C1 segment of cervical spinal cord (tissue), 14 donors: ENCODE measurements around the gene NACC2.
"Not testable (repeated sequence)": the region's sequence is repeated elsewhere in the genome, so short reads cannot be mapped to it uniquely, and the experiment has no call there.

Source experiments
- DNase-seq, 14 donors: peaks; one replicate each; lab custom pipeline; 2025; lab: John Stamatoyannopoulos, UW

NACC2 gene

DNA sequence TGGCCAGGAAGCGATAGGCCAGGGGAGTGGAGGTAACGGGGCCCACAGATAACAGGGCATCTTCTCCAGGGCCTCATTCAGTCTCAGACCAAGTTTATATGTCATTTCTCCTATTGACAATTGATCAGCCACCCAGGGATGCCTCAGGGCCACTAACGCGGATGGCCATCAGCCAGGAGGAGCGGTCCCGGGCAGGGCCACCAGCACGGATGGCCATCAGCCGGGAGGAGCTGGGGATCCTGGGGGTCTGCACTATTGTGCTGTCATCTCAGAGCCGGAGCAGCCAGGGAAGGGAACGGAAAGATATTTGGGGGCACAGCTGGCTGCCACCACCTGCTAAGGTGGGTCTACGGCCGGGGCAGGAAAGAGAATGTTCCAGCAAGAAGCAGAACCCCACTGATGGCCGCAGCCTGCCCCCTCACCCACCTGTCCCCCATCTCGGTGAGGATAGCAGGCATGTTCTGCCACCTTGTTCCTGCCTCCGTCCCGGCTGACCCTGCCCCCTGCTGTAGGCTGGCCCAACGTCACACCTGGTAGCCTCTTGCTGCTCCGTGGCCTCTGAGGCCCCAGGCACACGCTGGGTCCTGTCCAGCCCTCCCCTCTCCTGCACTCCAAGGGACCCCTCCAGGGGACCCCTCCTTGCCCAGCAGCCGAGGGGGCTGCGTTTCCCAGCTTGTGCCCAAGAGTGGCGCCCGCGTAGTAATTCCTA, 112.4 kb downstream of the NACC2 start:
- DNase-seq: peak in 1 of 14 donors; percentile 8

DNA sequence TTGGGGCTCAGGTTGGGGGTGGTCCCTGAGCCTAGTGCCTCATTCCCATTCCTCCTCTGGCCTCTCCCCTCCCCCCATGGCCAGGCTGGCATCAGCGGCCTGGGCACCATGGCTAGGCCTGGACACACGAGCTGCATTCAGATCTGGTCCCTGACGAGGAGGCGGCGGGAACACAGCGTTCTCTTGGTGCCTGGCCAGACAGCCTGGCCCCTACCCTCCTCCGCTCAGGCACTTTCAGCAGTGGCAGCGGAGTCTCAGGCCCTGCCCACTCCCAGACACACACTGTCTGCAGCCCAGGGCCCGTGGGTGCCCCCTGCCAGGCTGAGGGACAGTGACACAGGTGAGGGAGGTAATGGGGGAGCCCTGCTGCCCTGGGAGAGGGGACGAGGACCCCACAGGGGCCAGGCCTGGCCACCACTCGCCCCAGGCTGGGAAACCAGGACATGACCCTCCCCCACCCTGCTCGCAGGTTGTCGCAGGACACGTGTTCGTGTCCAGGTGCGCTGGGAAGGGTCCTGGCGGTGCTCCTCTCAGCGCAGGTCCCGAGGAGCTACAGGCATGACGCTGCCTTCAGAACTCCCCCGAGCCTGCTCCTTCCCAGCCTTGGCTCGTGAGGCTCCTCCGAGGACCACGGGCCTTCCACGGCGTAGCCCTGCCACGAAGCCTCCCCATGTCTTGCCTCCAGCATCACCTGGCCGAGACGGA, 114.0 kb downstream of the NACC2 start:
- peak in 12 of 14 donors; percentile 30 to 87 (median 72) for DNase-seq

DNA sequence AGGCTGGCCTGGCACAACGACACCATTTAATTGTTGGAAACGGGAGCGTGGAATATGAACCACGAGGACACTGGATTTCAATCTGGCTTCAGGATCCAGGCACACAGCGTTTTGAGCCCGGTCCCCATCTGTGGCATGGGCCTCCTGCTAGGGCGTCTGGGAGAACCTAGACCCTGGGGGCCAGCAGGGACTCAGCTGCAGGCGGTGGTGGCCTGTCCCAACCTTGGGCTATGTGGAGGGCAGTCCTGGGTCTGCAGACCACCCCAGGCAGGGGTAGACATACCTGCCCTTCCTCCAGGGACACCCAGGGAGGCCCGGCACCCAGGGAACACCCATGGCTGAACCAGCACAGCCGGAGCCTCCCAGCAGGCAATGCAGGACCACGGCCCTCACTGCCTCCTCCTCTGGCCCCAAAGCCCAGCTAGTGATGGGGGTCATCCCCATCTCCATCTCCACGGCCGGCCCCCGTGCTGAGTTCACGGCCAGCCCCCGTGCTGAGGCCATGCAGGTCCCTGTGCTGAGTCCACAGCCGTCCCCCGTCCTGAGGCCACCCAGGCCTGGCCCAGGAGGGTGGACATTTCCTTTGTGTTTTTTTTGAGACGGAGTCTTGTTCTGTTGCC, 115.4 kb downstream of the NACC2 start:
- no peak for DNase-seq

DNA sequence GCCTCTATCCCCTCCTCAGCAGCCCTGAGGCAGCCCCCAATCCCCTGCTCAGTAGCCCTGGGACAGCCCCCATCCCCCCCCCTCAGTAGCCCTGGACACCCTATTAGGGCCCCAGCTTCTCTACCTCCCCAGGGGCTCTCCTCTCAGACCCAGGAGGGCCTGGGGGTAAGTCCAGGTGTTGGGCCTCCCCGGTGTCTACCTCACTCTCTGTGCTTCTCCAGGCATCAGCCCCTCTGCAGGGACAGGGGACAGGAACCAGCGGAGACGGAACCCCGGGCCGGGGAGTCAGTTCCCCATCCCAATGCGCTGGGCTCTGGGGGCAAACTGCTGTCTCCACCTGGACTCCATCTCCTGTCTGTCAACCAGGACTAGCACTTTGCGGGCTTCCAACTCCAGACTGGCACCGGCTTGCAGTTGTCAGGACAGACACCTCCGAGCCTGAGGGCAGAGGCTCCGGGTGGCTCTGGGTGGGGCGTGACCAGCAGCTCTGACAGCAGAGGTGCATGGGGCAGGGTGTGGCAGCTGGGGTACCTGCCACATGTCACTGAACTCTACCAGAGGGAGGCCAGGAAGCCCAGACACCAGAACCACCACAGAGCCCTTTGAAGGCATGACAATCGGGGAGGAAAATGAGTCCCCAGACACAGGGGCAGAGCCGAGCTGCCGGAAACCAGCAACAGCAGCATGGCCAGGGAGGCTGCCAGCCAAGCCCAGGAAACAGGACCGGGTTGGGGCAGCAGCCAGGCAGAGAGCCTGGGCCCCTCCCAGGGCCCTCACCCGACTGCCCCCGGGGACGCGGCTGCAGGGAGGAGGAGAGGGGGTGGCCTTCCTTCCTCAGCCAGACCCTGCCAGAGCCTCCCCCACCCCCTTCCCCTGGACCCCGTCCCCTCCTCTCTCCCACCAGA, 116.2 kb downstream of the NACC2 start:
- peak in 9 of 14 donors; percentile 20 to 68 (median 34) for DNase-seq

DNA sequence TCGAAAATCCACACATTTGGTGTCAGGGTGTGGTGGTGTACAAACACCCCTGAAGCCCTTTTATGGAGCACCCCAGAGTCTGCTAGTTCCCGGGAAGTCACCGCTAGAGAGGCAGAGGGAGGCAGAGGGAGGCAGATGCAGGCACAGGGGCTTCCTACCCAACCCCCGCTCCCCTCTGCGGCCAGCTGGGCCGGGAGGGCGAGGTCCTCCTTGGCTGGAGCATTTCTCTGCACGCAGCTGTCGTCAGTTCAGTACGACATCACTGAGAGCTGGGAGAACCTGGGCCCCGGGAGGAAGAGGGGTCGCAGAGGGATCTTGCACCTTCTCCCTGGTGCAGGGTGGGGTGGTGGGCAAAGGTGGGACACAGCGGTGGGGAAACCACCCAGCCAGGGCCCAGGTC, 118.1 kb downstream of the NACC2 start:
- no peak for DNase-seq

DNA sequence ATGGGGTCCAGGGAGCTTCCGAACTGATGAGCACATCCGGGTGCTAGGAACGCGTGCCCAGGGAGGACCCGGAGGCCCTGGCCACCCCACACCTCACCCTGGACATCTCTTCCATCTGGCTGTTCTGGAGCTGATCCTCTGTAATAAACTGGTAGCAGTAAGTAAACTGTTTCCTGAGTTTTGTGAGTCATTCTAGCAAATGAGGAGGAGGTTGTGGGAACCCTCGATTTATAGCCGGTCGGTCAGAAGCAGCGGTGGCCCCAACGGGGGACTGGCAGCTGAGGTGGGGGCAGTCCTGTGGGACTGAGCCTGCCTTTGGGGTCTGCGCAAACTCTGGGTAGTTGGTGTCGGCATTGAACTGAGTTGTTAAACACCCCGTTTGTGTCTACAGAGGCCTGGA, 118.6 kb downstream of the NACC2 start:
- no peak for DNase-seq

DNA sequence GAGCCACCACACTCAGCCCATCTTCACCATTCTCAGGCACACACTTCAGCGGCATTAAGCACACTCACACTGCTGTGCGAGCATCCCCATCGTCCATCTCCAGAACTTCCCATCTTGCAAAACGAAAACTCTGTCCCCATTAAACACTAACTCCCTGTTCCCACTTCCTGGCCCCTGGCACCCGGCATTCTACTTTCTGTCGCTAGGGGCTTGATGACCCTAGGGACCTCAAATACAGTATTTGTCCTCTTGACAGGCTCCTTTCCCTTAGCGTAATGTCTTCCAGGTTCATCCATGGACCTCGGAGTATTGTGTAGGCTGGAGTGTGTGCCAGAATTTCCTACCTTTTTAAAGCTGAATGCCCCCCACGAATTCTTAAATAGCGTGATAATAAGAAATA, 119.3 kb downstream of the NACC2 start:
- DNase-seq: no peak

DNA sequence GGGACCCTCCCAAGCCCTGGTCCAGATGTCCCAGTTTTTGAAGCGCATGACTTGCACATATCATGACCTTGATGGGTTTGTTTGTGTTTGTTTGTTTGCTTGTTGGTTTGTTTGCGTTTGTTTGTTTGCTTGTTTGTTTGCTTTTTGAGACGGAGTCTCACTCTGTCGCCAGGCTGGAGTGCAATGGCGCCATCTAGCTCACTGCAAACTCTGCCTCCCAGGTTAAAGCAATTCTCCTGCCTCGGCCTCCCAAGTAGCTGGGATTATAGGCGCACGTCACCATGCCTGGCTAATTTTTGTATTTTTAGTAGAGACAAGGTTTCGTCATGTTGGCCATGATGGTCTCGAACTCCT, 120.9 kb downstream of the NACC2 start:
- no peak for DNase-seq

DNA sequence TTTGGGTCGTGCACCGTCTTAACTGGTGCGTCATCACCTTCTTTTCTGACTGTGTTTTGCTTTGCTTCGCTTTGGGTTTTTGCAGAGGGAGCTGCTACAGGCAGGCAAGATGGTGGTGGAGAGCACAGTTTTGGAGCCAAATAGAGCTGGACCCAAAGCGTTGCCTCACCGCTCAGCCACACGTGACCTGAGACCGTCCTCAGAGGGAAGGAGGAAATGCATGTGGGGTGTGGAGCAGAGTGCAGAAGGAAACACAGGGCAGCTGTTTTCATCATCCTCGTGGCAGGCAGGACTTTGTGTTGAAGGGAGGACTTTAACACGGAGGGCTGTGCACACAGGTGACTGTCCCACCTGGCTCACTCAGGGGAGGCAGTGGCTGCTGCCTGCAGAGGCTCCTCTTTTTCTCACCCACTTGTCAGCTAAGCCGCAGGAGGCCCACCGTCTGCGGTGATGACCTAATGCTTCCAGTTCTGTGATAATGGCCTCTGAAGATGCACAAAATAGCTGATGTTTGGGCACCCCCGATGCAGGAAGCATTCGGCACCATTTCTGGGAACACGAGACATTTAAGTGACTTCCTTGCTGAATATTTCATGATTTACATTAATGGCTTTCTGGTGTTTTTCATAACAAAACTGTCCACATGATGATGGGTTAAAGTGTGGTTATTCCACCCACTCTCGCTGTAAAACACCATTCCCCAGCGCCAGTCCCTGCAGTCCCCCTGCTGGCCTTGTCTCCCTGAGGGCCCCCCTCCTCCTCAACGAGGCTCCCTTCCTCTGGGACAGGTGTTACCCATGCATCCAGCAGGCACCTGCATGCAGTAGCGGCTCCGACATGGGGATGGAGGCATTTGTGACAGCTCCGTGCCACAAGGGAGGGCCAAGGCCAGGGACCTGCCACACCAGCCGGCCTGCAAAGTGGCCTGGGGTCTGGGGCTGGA, 121.5 kb downstream of the NACC2 start:
- no peak for DNase-seq

DNA sequence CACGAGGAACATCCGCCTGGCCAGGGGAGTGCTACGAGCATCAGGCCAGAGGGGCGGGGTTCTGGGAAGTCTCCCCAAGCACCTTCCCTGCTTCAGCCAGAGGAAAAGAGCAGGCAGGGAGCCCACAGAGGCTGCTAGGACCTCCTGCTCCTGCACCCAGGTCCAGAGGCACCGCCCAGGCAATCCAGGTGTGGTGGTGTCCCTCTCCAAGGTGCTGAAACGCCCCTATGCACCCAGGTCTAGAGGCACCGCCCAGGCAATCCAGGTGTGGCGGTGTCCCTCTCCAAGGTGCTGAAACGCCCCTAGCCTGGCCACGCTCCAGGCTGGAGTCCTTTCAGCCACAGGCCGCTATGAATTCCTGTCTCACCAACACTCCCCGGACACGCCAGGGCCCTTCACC, 123.2 kb downstream of the NACC2 start:
- no peak for DNase-seq

DNA sequence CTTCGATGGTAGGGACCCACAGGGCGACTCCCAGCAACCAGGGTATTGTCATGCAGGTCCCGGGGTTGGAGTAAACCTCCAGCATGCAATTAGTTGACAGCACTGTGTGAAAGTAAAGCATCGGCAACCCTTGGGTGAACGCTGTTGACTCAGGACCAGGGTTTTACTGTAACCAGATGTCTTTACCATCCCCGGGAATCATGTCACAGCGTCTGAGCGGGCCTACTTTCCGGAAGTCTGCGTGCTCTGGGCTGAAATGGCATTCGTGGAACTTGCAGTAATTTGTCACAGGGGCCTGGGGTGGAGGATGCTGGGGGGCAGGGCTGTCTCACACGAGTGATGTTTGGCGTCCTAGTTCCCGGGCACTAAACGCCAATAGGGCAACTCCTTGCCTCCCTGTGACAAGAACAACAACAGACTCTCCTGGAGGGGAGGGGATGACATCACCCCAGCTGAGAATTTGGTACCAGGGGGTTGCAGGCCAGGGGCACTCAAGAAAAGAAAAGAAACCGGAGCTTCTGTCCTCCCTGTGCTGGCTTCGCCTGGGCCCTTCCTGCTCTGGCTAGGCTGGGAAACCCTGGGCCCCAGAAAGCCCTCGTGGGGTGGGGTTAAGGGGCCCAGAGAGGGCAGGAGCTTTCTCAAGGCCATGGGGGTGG, 123.8 kb downstream of the NACC2 start:
- no peak for DNase-seq

DNA sequence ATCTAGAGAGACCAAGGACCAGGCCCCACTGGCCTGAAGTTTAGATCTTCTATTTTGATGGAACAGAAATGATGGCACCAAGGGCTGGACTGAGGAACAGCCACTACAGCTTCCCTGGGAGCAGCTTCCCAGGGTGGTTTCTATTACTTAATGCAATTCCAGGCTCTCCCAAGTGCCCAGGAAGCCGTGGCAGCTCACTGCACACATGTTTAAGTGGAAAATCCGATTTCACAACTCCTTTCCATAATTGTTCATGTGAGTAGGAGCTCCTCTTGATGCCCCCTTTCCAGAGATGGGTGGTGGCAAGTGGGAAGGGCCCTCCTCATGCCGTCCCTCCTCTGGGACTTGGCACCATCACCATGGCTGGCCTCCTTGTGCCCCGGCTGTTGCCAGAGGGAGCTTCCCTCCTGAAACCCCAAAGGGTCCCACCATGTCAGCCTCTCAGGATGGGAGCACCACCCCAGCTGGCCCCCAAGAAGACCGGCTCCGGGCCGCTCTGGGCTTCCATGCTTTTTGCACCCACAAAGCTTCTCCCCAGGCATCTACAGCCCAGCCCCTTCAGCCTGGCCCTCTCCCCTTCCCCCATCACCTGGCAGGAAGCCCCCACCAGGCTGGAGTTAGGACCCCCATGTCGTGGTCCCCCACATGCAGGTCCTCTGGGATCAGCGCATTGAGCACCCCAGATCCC, 124.8 kb downstream of the NACC2 start:
- no peak for DNase-seq

DNA sequence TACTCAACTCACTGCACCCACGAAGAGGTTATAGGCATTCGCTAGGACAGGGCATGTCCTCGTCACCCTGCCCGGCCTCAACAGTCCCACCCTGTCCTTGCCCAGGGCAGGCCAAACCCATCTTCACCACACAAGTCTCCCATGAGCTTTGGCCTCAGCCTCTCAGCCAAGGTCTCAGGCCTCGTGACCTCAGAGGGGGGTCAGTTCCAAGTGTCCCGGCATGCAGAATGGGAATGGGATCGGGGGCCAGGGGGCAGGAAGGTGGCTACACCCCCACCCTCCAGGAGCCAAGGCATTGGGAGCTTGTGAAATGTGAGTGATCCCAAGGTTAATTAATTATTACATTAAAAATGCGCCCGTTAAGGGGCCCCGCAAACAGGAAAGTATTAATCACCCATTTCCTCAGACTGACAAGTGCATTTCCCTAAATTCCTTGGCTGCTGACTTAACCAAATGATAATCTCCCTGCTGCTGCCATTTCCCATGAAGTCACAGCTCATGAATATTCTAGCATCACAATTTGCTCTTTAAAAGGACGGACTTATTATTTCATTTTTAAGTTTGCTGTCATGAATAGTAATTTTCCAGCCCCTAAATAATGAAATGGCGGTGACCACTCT, 125.9 kb downstream of the NACC2 start:
- no peak for DNase-seq

DNA sequence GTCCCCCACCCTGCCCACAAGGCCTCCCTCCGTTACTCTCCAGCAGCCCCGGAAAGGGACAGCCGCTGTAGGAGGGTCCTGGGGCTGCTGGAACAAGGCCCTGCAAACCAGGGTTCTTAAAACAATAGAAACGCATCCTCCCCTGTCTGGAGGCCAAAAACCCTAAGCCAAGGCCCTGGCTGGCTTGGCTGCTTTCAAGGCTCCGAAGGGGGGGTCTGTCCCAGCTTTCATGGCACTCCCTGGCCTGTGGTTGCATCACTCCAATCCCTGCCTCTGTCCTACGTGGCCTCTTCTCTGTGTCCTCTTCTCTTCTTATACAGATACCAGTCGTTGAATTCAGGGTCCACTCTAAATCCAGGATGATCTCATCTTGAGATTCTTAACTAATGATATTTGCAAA, 126.5 kb downstream of the NACC2 start:
- DNase-seq: no peak

DNA sequence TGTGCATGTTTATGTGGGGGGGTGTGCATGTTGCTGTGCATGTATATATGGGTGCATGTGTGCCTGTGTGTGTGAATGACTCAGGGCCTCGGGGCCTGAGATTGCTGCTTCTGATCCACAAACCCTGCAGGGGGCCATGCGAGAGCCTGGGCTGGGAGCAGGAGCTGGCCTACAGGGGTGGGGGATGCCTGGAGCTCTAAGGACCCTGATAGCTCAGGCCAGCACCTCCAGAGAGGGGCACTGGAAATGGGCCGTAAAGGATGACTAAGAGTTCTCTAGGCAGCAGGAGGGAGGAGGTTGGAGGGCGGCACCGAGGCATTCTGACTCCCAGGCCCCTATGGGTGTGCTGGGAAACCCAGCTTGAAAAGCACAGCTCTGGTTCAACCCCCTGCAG, 127.0 kb downstream of the NACC2 start:
- no peak for DNase-seq

DNA sequence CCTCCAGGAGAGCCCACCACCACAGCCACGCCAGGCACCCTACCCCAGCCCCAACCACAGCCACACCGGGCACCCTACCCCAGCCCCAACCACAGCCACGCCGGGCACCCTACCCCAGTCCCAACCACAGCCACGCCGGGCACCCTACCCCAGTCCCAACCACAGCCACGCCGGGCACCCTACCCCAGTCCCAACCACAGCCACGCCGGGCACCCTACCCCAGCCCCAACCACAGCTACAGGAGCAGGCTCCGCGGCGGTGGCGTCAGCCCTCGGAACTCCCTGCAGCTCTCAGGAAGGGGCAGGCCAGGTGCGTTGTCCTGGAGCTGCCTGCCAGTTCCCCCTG, 128.2 kb downstream of the NACC2 start:
- DNase-seq: not testable (repeated sequence)

DNA sequence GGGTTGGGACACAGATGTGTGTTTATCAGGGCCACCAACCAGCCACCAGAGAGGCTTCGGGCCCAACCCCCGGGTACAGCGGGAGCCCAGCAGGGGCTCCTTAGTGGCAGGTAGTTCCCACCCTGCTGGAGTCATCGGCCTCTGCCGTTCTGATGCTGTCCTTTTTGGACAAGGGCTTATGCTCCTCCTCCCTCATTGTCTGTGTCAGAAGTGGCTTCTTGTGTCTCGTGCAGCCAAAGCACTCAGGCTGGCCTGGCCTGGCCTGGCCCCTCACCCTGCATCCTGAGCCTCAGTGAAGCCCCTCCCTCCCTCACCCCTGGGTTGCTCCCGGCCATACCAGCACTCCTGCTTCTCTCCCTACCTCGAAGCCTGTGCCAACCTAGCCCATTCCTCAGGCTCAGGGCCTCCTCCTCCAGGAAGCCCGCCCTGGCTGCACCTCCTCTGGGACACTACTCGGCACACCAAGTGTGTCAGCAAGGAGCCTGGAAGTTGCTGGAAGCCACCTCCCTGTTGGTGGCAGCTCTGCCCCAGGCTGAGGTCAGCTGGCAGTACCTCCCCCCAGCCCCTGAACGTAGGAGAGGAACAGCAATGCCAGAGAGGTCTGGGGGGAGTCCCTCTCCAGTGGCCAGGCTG, 129.8 kb downstream of the NACC2 start:
- DNase-seq: no peak

DNA sequence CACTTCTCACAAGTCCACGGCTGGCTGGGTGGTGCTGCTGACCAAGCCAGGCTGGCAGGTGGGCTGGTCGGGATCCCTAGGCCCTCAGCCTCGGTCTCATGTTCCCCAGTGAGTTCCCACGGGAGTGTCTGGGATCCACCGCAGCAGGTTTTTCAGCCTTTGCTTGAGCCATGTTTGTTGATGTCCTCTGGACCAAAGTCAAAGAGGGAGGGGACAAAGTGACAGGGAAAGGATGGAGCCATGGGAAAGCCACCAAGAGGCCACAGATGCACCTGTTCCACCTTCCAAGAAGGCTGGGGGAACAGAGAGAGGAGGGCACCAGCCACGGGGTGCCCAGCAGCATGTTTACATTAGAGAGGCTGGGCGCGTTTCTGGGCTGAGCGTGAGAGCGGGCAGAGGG, 131.2 kb downstream of the NACC2 start:
- no peak for DNase-seq

DNA sequence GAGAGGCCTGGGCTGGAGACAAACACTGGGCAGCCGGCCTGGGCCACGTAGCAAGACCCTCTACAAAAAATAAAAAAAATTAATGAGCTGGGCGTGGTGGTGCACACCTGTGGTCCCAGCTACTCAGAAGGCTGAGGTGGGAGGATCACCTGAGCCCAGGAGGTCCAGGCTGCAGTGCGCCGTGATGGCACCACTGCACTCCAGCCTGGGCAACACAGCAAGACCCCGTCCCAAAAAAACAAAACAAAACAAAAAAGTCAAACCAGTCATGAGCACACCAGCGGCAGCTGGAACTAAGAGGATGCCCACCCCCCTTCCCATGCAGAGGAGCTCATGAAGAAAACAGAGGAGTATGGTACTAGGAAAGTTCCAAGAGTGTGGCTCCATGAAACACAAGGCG, 131.8 kb downstream of the NACC2 start:
- DNase-seq: no peak
